HG02678 (cell line): ENCODE measurements around the gene KRTAP3-3.

ENCODE experiments used
- ATAC-seq: cut with Tn5 transposase; IDR thresholded peaks from one replicate; pipeline ENCODE4 v1.9.1; 2021; ENCODE audit warnings: mild to moderate bottlenecking, moderate library complexity; ENCODE audit not compliant: unreplicated experiment

The KRTAP3-3 gene

GRCh38 chr17:40961591-40961990 lies 32.4 kb downstream of the KRTAP3-3 start:
- no peak for ATAC-seq

- no peak for ATAC-seq
These were observed 33.8 kb downstream of the KRTAP3-3 start for GRCh38 chr17:40960144-40960543.

- ATAC-seq: no peak
These were observed 35.6 kb downstream of the KRTAP3-3 start for GRCh38 chr17:40958086-40958953.

- no peak for ATAC-seq
These were observed 37.3 kb downstream of the KRTAP3-3 start for GRCh38 chr17:40956401-40957254.

GRCh38 chr17:40953881-40954280 lies 40.1 kb downstream of the KRTAP3-3 start:
- no peak for ATAC-seq

- ATAC-seq: no peak
These were observed 41.3 kb downstream of the KRTAP3-3 start for GRCh38 chr17:40952661-40953060.

GRCh38 chr17:40952154-40952553 lies 41.8 kb downstream of the KRTAP3-3 start:
- no peak for ATAC-seq

- ATAC-seq: no peak
These were observed 42.8 kb downstream of the KRTAP3-3 start for GRCh38 chr17:40951011-40951622.

GRCh38 chr17:40950176-40950575 lies 43.8 kb downstream of the KRTAP3-3 start:
- ATAC-seq: no peak

GRCh38 chr17:40949418-40949817 lies 44.5 kb downstream of the KRTAP3-3 start:
- ATAC-seq: no peak

GRCh38 chr17:40947929-40948328 lies 46.0 kb downstream of the KRTAP3-3 start:
- no peak for ATAC-seq

GRCh38 chr17:40945414-40945813 lies 48.5 kb downstream of the KRTAP3-3 start:
- ATAC-seq: no peak

- ATAC-seq: no peak
These were observed 49.4 kb downstream of the KRTAP3-3 start for GRCh38 chr17:40944531-40944930.
